CD4-positive, alpha-beta T cell treated with Interleukin-6 at 100 ng/mL for 8 hours (primary cell): ENCODE measurements around the gene HS6ST2.

Source experiments
- DNase-seq: peaks from one replicate; pipeline ENCODE4 v3.0.0-alpha.2; 2020; ENCODE audit warnings: mixed read lengths, low spot score

The HS6ST2 gene

GRCh38 chrX:132612821-132613564, 345.4 kb downstream of the HS6ST2 start:
- DNase-seq = peak; percentile 8

GRCh38 chrX:132610536-132610935, 347.9 kb downstream of the HS6ST2 start:
- DNase-seq = no peak

- no peak for DNase-seq
Observed at GRCh38 chrX:132609362-132609848, 349.0 kb downstream of the HS6ST2 start.

- DNase-seq = no peak
Observed at GRCh38 chrX:132603700-132604286, 354.6 kb downstream of the HS6ST2 start.

GRCh38 chrX:132602701-132603100, 355.7 kb downstream of the HS6ST2 start:
- DNase-seq = no peak

GRCh38 chrX:132594999-132595398, 363.4 kb downstream of the HS6ST2 start:
- DNase-seq = no peak

- no peak for DNase-seq
Observed at GRCh38 chrX:132594129-132594528, 364.3 kb downstream of the HS6ST2 start.

GRCh38 chrX:132592880-132593279, 365.5 kb downstream of the HS6ST2 start:
- no peak for DNase-seq

GRCh38 chrX:132591719-132592275, 366.6 kb downstream of the HS6ST2 start:
- DNase-seq = no peak

GRCh38 chrX:132590350-132591026, 367.9 kb downstream of the HS6ST2 start:
- DNase-seq = no peak

- DNase-seq = no peak
Observed at GRCh38 chrX:132584936-132585335, 373.5 kb downstream of the HS6ST2 start.

GRCh38 chrX:132576939-132577338, 381.5 kb downstream of the HS6ST2 start:
- no peak for DNase-seq
